Right cardiac atrium (tissue), 5 donors: Measurements from ENCODE around the gene OSBPL8. TPM values are rescaled to one million over a fixed set of nuclear protein-coding genes. Genes with fewer than 3 reads are reported as not detected.

Experiments used
- ATAC-seq, 2 donors: fragments of 200-7000 bp; cut with Tn5 transposase; one replicate each; pipeline versions ENCODE4 v1.8.0 to v1.9.1; 2020; ENCODE audit warnings: moderate library complexity in 2 of 2, mild to moderate bottlenecking in 1 of 2
- DNase-seq, 3 donors: peaks; one replicate each; pipeline ENCODE4 v3.0.0-alpha.2; 2020
- H3K27ac ChIP-seq: one replicate; pipeline ENCODE4 v1.5.1; 2013; ENCODE audit warnings: mild to moderate bottlenecking, low read length, control low read depth, moderate library complexity
- H3K27me3 ChIP-seq: one replicate; pipeline ENCODE4 v1.6.1; 2013; ENCODE audit not compliant: control insufficient read depth, insufficient read depth
- H3K4me1 ChIP-seq: one replicate; pipeline ENCODE4 v1.6.1; 2013; ENCODE audit warnings: low read length; ENCODE audit not compliant: control insufficient read depth, insufficient read depth
- H3K4me3 ChIP-seq: one replicate; pipeline ENCODE4 v1.5.1; 2013; ENCODE audit warnings: low read length, control low read depth
- H3K9me3 ChIP-seq: one replicate; pipeline ENCODE4 v1.6.1; 2013; ENCODE audit warnings: low read length; ENCODE audit not compliant: control insufficient read depth
- WGBS: extraction: QIAGEN DNeasy Blood & Tissue Kit; methylation state at CpG from one replicate; pipeline ENCODE4 v1.1.7; 2013; 5-methylcytosine and 5-hydroxymethylcytosine counted together
- intact Hi-C, 4 donors: fragments of 100-400 bp; cut with DNase I; formaldehyde crosslinking; loops; one replicate each; pipeline versions ENCODE4 v1.11.0 to v1.14.0; 2022 to 2023
- polyA plus RNA-seq: library from polyadenylated mRNA; stranded (reverse); fragments of 200-250 nt; gene quantifications from one replicate; pipeline ENCODE4 v1.2.3, GENCODE V29; 2013
- total RNA-seq, 4 donors: library from RNA; stranded (reverse); fragmentation: NEBNext Ultra II Directional; extraction: Animal tissue kit (Norgen Biotek cat#: 25700); gene quantifications; one replicate each; pipeline ENCODE4 v1.2.1, GENCODE V29; 2021
- donor health status: healthy with polysubstance abuse.
- donor health status: DM: no; HTN: yes; CAD: no.
- donor health status: DM: no; HTN: no; CAD: no.
- donor health status: DM: no; HTN: yes; CAD: no; lungs with severe emphysema.
- donor health status: DM: yes; HTN: yes; CAD: no.

The OSBPL8 gene
- total and polyA plus RNA-seq, 5 donors, result 5.5 to 33.1 (median 30.7) TPM

- H3K4me3 ChIP-seq, result no peak overlapping the region
Observed at GRCh38 chr12:76446090-76446489, 113.5 kb downstream of the OSBPL8 start.

GRCh38 chr12:76445462-76445861 is 114.1 kb downstream of the OSBPL8 start:
- H3K4me3 ChIP-seq, result no peak overlapping the region
- WGBS, result 88% methylated on average over 1 of the region's 1 CpG
- H3K4me1 ChIP-seq, result peaks cover 1% of the 10 kb centered on the region
- H3K27me3 ChIP-seq, result no peaks in the 10 kb centered on the region
- intact Hi-C loops, result no loop called here
- no peak overlapping the region for H3K27ac ChIP-seq
- DNase-seq (no peak), ATAC-seq (no peak)
- no peaks in the 10 kb centered on the region for H3K9me3 ChIP-seq

More at GRCh38 chr12:76446090-76446489, 113.5 kb downstream of the OSBPL8 start:
- intact Hi-C loops, result no loop called here
- H3K9me3 ChIP-seq, result no peaks in the 10 kb centered on the region
- no peak overlapping the region for H3K27ac ChIP-seq
- peaks cover 1% of the 10 kb centered on the region for H3K4me1 ChIP-seq
- no peak for DNase-seq
- no peaks in the 10 kb centered on the region for H3K27me3 ChIP-seq
- 84% methylated on average over 1 of the region's 1 CpG for WGBS
- ATAC-seq, result no peak

GRCh38 chr12:76444408-76444984 is 115.1 kb downstream of the OSBPL8 start:
- H3K9me3 ChIP-seq, result no peaks in the 10 kb centered on the region
- no peak for ATAC-seq
- intact Hi-C loops, result no loop called here
- no peak overlapping the region for H3K4me3 ChIP-seq
- no peak overlapping the region for H3K27ac ChIP-seq
- H3K27me3 ChIP-seq, result no peaks in the 10 kb centered on the region
- peaks cover 1% of the 10 kb centered on the region for H3K4me1 ChIP-seq
- DNase-seq, result no peak
- WGBS, result 79% methylated on average over 1 of the region's 1 CpG

GRCh38 chr12:76441016-76441415 is 118.6 kb downstream of the OSBPL8 start:
- H3K4me3 ChIP-seq, result no peak overlapping the region
- H3K4me1 ChIP-seq, result peaks cover 1% of the 10 kb centered on the region
- no peak overlapping the region for H3K27ac ChIP-seq
- ATAC-seq (no peak), DNase-seq (no peak)
- H3K27me3 ChIP-seq, result no peaks in the 10 kb centered on the region
- no peaks in the 10 kb centered on the region for H3K9me3 ChIP-seq
- intact Hi-C loops, result no loop called here
- 88% methylated on average over 3 of the region's 3 CpGs for WGBS

GRCh38 chr12:76432733-76433132 is 126.8 kb downstream of the OSBPL8 start:
- Histone ChIP-seq H3K9me3 (no peaks in the 10 kb centered on the region), H3K4me3 (no peak overlapping the region), H3K27ac (no peak overlapping the region), H3K27me3 (no peaks in the 10 kb centered on the region), H3K4me1 (no peaks in the 10 kb centered on the region)
- intact Hi-C loops, result no loop called here
- ATAC-seq (no peak), DNase-seq (no peak)

GRCh38 chr12:76428117-76428516 is 131.5 kb downstream of the OSBPL8 start:
- Histone ChIP-seq H3K27me3 (no peaks in the 10 kb centered on the region), H3K9me3 (no peaks in the 10 kb centered on the region), H3K27ac (no peak overlapping the region), H3K4me3 (no peak overlapping the region), H3K4me1 (no peaks in the 10 kb centered on the region)
- DNase-seq (no peak), ATAC-seq (no peak)
- intact Hi-C loops, result no loop called here

GRCh38 chr12:76426160-76426559 is 133.4 kb downstream of the OSBPL8 start:
- Histone ChIP-seq H3K9me3 (no peaks in the 10 kb centered on the region), H3K27me3 (no peaks in the 10 kb centered on the region), H3K4me3 (no peak overlapping the region), H3K27ac (no peak overlapping the region), H3K4me1 (no peaks in the 10 kb centered on the region)
- ATAC-seq, result no peak
- intact Hi-C loops, result no loop called here
- no peak for DNase-seq
- WGBS, result 99% methylated on average over 2 of the region's 2 CpGs

- ATAC-seq, result no peak
- WGBS, result 95% methylated on average over 1 of the region's 1 CpG
- Histone ChIP-seq H3K4me3 (no peak overlapping the region), H3K4me1 (no peaks in the 10 kb centered on the region), H3K27ac (no peak overlapping the region), H3K9me3 (no peaks in the 10 kb centered on the region), H3K27me3 (no peaks in the 10 kb centered on the region)
- DNase-seq, result no peak
- intact Hi-C loops, result no loop called here
Observed at GRCh38 chr12:76424941-76425340, 134.6 kb downstream of the OSBPL8 start.

- no peaks in the 10 kb centered on the region for H3K27me3 ChIP-seq
- DNase-seq (no peak), ATAC-seq (no peak)
- no peak overlapping the region for H3K27ac ChIP-seq
- intact Hi-C loops, result no loop called here
- H3K4me3 ChIP-seq, result no peak overlapping the region
- no peaks in the 10 kb centered on the region for H3K4me1 ChIP-seq
- H3K9me3 ChIP-seq, result no peaks in the 10 kb centered on the region
- WGBS, result 63% methylated on average over 9 of the region's 9 CpGs
Observed at GRCh38 chr12:76422543-76423438, 136.8 kb downstream of the OSBPL8 start.

GRCh38 chr12:76422154-76422542 is 137.4 kb downstream of the OSBPL8 start:
- no peak for DNase-seq
- no peaks in the 10 kb centered on the region for H3K9me3 ChIP-seq
- 74% methylated on average over 2 of the region's 2 CpGs for WGBS
- intact Hi-C loops, result no loop called here
- no peaks in the 10 kb centered on the region for H3K4me1 ChIP-seq
- ATAC-seq, result no peak
- no peak overlapping the region for H3K27ac ChIP-seq
- no peak overlapping the region for H3K4me3 ChIP-seq
- no peaks in the 10 kb centered on the region for H3K27me3 ChIP-seq

GRCh38 chr12:76421046-76421445 is 138.5 kb downstream of the OSBPL8 start:
- no peak overlapping the region for H3K27ac ChIP-seq
- intact Hi-C loops, result no loop called here
- DNase-seq, result no peak
- no peak for ATAC-seq
- H3K27me3 ChIP-seq, result no peaks in the 10 kb centered on the region
- H3K4me3 ChIP-seq, result no peak overlapping the region
- 97% methylated on average over 2 of the region's 2 CpGs for WGBS
- H3K9me3 ChIP-seq, result no peaks in the 10 kb centered on the region
- H3K4me1 ChIP-seq, result no peaks in the 10 kb centered on the region
